ENCODE data around the gene SFMBT2. TPM values are rescaled to one million over a fixed set of nuclear protein-coding genes. Genes with fewer than 3 reads are reported as not detected.

The SFMBT2 gene
- total RNA-seq, 1 experiment from 2014 or later: 7.4 TPM

- intact Hi-C loops (cut with micrococcal nuclease): no loop called here
- CTCF ChIA-PET: interaction anchor here (0.6 kb wide), 1 partner anchor 17 kb away, joined by 3 read pairs; no protein-coding TSS in a partner anchor
- H3K27me3 Mint-ChIP-seq (ENCODE audit: insufficient read depth, unreplicated experiment): peaks cover 37% of the 10 kb centered on the region
- peaks cover 8% of the 10 kb centered on the region for H3K4me1 Mint-ChIP-seq (ENCODE audit: insufficient read depth, unreplicated experiment)
- no TSS peak for BruUV-seq (replicated peaks)
- no peak for TF ChIP-seq CTCF (IDR thresholded peaks at IDR 0.05; ENCODE audit: unreplicated experiment)
- no peak for DNase-seq (ENCODE audit: unreplicated experiment)
- H3K9me3 Mint-ChIP-seq (ENCODE audit: unreplicated experiment): no peaks in the 10 kb centered on the region
- no peak overlapping the region for H3K27ac Mint-ChIP-seq (ENCODE audit: low read depth, unreplicated experiment)
- H3K36me3 Mint-ChIP-seq (ENCODE audit: insufficient read depth, unreplicated experiment): no peaks in the 10 kb centered on the region
- no peak overlapping the region for H3K4me3 Mint-ChIP-seq (ENCODE audit: unreplicated experiment)
- POLR2A ChIA-PET: no interaction called here
These were observed 288.3 kb downstream of the SFMBT2 start for GRCh38 chr10:7122561-7122960.

GRCh38 chr10:7121154-7121797, 289.6 kb downstream of the SFMBT2 start:
- DNase-seq (ENCODE audit: unreplicated experiment): peak; percentile 62
- no peaks in the 10 kb centered on the region for H3K9me3 Mint-ChIP-seq (ENCODE audit: unreplicated experiment)
- peaks cover 8% of the 10 kb centered on the region for H3K4me1 Mint-ChIP-seq (ENCODE audit: insufficient read depth, unreplicated experiment)
- peak; percentile 61 for TF ChIP-seq CTCF (IDR thresholded peaks at IDR 0.05; ENCODE audit: unreplicated experiment)
- POLR2A ChIA-PET: interaction anchor here (1.0 kb wide), 1 partner anchor 10 kb away, joined by 3 read pairs; no protein-coding TSS in a partner anchor
- H3K27ac Mint-ChIP-seq (ENCODE audit: low read depth, unreplicated experiment): no peak overlapping the region
- CTCF ChIA-PET: interaction anchor here (0.5 to 1.7 kb wide), 9 partner anchors 9 to 1391 kb away, joined by 3 to 6 read pairs (median 3); no protein-coding TSS in a partner anchor
- no TSS peak for BruUV-seq (replicated peaks)
- no peak overlapping the region for H3K4me3 Mint-ChIP-seq (ENCODE audit: unreplicated experiment)
- peaks cover 43% of the 10 kb centered on the region for H3K27me3 Mint-ChIP-seq (ENCODE audit: insufficient read depth, unreplicated experiment)
- no peaks in the 10 kb centered on the region for H3K36me3 Mint-ChIP-seq (ENCODE audit: insufficient read depth, unreplicated experiment)
- intact Hi-C loops (cut with micrococcal nuclease): loop anchor here (1.0 to 2.0 kb wide), 2 partner anchors 200 to 289 kb away; no protein-coding TSS in a partner anchor

- peak; percentile 62 for DNase-seq (ENCODE audit: unreplicated experiment)
- Mint-ChIP-seq H3K9me3 (ENCODE audit: unreplicated experiment) (no peaks in the 10 kb centered on the region), H3K27me3 (ENCODE audit: insufficient read depth, unreplicated experiment) (peaks cover 39% of the 10 kb centered on the region), H3K4me1 (ENCODE audit: insufficient read depth, unreplicated experiment) (peaks cover 8% of the 10 kb centered on the region), H3K4me3 (ENCODE audit: unreplicated experiment) (no peak overlapping the region), H3K36me3 (ENCODE audit: insufficient read depth, unreplicated experiment) (no peaks in the 10 kb centered on the region), H3K27ac (ENCODE audit: low read depth, unreplicated experiment) (no peak overlapping the region)
- CTCF ChIA-PET: interaction anchor here (0.6 to 1.3 kb wide), 4 partner anchors 26 to 1765 kb away, joined by 3 read pairs; no protein-coding TSS in a partner anchor
- POLR2A ChIA-PET: interaction anchor here (0.5 to 1.3 kb wide), 5 partner anchors 8 to 297 kb away, joined by 3 read pairs; partner anchors contain the start of gene SFMBT2
- TF ChIP-seq CTCF (IDR thresholded peaks at IDR 0.05; ENCODE audit: unreplicated experiment): no peak
- no TSS peak for BruUV-seq (replicated peaks)
- intact Hi-C loops (cut with micrococcal nuclease): loop anchor here (2.0 kb wide), 1 partner anchor 199 kb away; no protein-coding TSS in a partner anchor
These were observed 291.4 kb downstream of the SFMBT2 start for GRCh38 chr10:7119325-7120015.
